ENCODE results near the gene RNPS1.
"Not testable (repeated sequence)": the region's sequence is repeated elsewhere in the genome, so short reads cannot be mapped to it uniquely, and the experiment has no call there.

RNPS1 gene

GRCh38 chr16:2253293-2253692 lies 14.6 kb downstream of the RNPS1 start:
- DNase-seq = no peak

- peak; percentile 9 for DNase-seq
Observed at GRCh38 chr16:2252806-2253148, 15.1 kb downstream of the RNPS1 start.

GRCh38 chr16:2251296-2252111 lies 16.4 kb downstream of the RNPS1 start, which contains the start of gene ECI1:
TSS of gene ECI1 (minus strand) at chr16:2251587. CDS start at chr16:2251566, 21 bp downstream.
- DNase-seq = peak; percentile 90

GRCh38 chr16:2250652-2251295 lies 17.2 kb downstream of the RNPS1 start:
- DNase-seq = peak; percentile 11

GRCh38 chr16:2246301-2246885 lies 21.5 kb downstream of the RNPS1 start:
- no peak for DNase-seq

- no peak for DNase-seq
Observed at GRCh38 chr16:2244926-2245795, 22.8 kb downstream of the RNPS1 start.

GRCh38 chr16:2244301-2244700 lies 23.6 kb downstream of the RNPS1 start:
- no peak for DNase-seq

- no peak for DNase-seq
Observed at GRCh38 chr16:2243781-2244180, 24.1 kb downstream of the RNPS1 start.

GRCh38 chr16:2243031-2243528 lies 24.8 kb downstream of the RNPS1 start:
- DNase-seq = no peak

GRCh38 chr16:2242598-2242997 lies 25.3 kb downstream of the RNPS1 start:
- DNase-seq = no peak

GRCh38 chr16:2240331-2240730 lies 27.6 kb downstream of the RNPS1 start:
- DNase-seq = not testable (repeated sequence)

- DNase-seq = no peak
Observed at GRCh38 chr16:2238838-2239675, 28.9 kb downstream of the RNPS1 start.

- DNase-seq = no peak
Observed at GRCh38 chr16:2238150-2238837, 29.6 kb downstream of the RNPS1 start.

GRCh38 chr16:2237493-2238149 lies 30.3 kb downstream of the RNPS1 start:
- DNase-seq = no peak

GRCh38 chr16:2237102-2237482 lies 30.8 kb downstream of the RNPS1 start:
- DNase-seq = no peak

- no peak for DNase-seq
Observed at GRCh38 chr16:2236337-2237101, 31.4 kb downstream of the RNPS1 start, which contains the start of gene DNASE1L2. TSS of gene DNASE1L2 (plus strand) at chr16:2236444. CDS start at chr16:2236817, 373 bp downstream.

- no peak for DNase-seq
Observed at GRCh38 chr16:2235695-2236336, 32.1 kb downstream of the RNPS1 start.

GRCh38 chr16:2235234-2235651 lies 32.7 kb downstream of the RNPS1 start:
- no peak for DNase-seq

- no peak for DNase-seq
Observed at GRCh38 chr16:2234813-2235170, 33.1 kb downstream of the RNPS1 start.
